ENCODE results near the gene PAFAH1B1.

PAFAH1B1 gene

DNA sequence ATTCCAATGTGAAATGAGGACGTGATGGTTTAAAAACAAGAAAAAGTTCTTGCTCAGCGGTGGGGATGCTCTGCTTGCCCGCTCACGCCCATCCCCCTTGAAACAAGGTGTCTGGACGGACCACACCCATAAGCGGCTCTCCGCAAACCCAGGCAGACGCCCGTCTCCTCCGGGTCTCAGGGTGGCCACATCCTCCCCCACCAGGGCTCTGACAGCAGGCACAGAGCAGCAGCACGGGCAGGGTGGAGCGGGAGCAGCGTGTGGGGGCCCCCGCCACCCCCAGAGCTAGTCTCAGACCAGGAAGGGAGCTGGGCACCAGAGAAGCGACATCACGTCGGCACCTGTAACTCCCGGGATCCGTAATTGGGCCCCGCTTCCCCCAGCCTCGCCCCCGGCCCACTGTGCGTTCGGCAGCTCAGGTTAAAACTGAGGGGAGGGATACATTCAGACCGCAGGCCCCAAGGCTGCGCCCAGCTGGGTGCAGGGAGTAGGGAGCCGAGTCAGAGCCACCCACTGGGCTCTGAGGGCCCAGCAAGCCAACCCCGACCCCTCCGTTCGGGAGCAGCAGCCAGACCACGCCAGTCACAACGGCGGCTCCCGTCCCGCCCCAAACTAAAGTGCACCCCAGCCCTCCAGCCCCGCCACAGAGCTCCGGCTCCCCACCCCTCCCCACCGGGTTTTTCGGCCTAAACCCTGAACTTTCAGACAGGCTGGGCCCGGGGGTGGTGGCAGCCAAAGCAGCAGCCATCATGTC lies 96.1 kb downstream of the PAFAH1B1 start:
- no peak overlapping the region for H3K4me3 ChIP-seq (ENCODE audit: low read depth, low read length)
- POLR2A ChIA-PET: no interaction called here
- H3K36me3 ChIP-seq (ENCODE audit: control insufficient read depth in 2 of 2, insufficient read depth in 1 of 2, low read length in 2 of 2): peaks cover 7 to 56% of the 10 kb centered on the region in 2 experiments; a peak in 2 of 3 replicates
- CTCF ChIA-PET: no interaction called here
- no peaks in the 10 kb centered on the region for H3K9me3 ChIP-seq (ENCODE audit: control insufficient read depth, insufficient read depth, low read depth, low read length)
- no peak overlapping the region for H3K27ac ChIP-seq (ENCODE audit: extremely low read depth, low read depth, low read length)
- TF ChIP-seq ZNF639 (tag by site-specific recombination; IDR thresholded peaks at IDR 0.05) (no peak), KLF1 (tag by site-specific recombination; IDR thresholded peaks at IDR 0.05) (peak; percentile 65), PATZ1 (tag by site-specific recombination; IDR thresholded peaks at IDR 0.05) (0 out of 2 replicates have a peak, but pooled peaks have one; percentile 13), ZNF768 (tag by site-specific recombination; IDR thresholded peaks at IDR 0.05) (no peak), ZNF423 (tag by site-specific recombination; IDR thresholded peaks at IDR 0.05) (no peak), ZFHX2 (tag by site-specific recombination; conservative IDR thresholded peaks at IDR 0.05) (0 out of 2 replicates have a peak, but pooled peaks have one; percentile 2)
- TF ChIP-seq, protein P1, sequence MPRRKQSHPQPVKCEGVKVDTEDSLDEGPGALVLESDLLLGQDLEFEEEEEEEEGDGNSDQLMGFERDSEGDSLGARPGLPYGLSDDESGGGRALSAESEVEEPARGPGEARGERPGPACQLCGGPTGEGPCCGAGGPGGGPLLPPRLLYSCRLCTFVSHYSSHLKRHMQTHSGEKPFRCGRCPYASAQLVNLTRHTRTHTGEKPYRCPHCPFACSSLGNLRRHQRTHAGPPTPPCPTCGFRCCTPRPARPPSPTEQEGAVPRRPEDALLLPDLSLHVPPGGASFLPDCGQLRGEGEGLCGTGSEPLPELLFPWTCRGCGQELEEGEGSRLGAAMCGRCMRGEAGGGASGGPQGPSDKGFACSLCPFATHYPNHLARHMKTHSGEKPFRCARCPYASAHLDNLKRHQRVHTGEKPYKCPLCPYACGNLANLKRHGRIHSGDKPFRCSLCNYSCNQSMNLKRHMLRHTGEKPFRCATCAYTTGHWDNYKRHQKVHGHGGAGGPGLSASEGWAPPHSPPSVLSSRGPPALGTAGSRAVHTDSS (tag by site-specific recombination; IDR thresholded peaks at IDR 0.05): no peak
- no peaks in the 10 kb centered on the region for H3K4me1 ChIP-seq (ENCODE audit: control insufficient read depth, insufficient read depth, low read length)

DNA sequence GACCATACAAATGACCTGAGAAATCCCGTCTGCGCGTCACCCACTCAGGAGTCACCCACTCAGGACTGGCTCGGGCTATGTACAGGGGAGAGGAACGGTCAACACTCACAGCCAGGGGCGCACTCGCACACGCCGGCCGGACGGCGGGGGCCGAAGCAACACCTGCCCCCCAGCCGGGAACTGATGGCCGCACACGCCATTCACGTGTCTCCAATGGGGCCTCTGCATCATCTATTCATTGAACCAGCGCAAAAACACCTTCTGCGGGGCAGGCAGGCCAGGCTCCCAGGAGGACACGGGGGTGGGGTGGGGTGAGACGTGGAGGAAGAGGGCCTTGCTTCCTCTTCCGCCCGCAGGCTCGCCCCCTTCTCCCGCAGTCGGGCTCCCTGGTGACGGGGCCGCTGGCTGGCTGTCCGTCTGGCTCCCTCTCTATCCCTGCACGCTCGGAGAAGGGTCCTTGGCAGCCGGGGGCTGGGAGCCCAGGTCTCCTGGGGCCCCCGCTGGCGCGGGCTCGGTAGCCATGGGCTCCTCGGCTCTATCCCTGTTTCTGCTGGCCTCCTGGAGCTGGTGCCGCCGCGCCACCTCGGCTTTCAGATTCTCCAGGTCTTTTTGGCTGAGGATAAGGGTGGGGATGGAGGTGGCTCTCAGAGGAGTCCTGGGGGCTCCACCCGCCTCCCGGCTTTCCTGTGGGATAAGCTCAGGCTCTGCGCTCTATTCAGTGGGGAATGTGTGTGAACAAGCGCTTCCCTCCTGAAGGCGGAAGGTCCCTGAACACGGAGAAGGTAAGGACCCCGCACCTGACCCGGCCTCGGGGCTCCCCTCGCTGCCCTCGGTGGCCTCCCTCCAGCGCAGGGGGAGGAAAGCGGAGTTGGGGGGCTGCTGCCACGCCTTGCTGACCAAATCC lies 97.0 kb downstream of the PAFAH1B1 start:
- CTCF ChIA-PET: no interaction called here
- no peak overlapping the region for H3K27ac ChIP-seq (ENCODE audit: extremely low read depth, low read depth, low read length)
- H3K36me3 ChIP-seq (ENCODE audit: control insufficient read depth in 2 of 2, insufficient read depth in 1 of 2, low read length in 2 of 2): peaks cover 7 to 59% of the 10 kb centered on the region in 2 experiments; a peak in 2 of 3 replicates
- POLR2A ChIA-PET: no interaction called here
- no peak overlapping the region for H3K4me3 ChIP-seq (ENCODE audit: low read depth, low read length)
- no peaks in the 10 kb centered on the region for H3K4me1 ChIP-seq (ENCODE audit: control insufficient read depth, insufficient read depth, low read length)
- no peaks in the 10 kb centered on the region for H3K9me3 ChIP-seq (ENCODE audit: control insufficient read depth, insufficient read depth, low read depth, low read length)
- 0 out of 2 replicates have a peak, but pooled peaks have one; percentile 16 for TF ChIP-seq ZFHX2 (tag by site-specific recombination; conservative IDR thresholded peaks at IDR 0.05)
- TF ChIP-seq SCRT1 (tag by site-specific recombination; IDR thresholded peaks at IDR 0.05; ENCODE audit: borderline replicate concordance): no peak

DNA sequence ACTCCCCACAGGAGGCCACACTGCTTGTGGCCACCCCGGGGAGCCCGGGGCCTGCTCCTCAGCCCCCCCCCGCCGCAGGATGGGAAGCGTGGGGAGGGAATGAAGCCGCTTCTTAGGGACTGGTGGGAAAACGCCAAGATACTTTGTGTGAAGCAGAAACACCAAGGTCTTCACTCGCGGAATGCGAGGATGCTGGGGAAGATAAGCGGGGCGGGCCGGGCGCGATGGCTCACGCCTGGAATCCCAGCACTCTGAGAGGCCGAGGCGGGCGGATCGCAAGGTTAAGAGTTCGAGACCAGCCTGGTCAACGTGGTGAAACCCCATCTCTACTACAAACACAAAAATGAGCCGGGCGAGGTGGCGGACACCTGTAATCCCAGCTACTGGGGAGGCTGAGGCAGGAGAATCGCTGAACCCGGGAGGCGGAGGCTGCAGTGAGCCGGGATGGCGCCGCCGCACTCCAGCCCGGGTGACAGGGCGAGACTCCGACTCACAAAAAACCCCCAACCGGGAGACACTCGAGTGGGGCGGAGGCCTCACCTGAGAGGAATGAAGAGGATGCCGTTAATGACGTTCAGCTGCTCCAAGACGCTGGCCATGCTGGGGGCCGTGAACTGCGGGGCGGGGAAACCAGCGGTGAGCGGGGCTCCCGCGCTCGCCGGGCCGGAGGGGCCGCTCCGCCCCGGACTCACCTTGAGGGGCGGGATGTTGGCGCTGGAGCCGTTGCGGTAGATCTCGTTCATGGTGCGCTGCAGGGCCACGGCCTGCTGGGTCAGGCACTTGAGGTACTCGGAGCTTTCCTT lies 97.8 kb downstream of the PAFAH1B1 start:
- H3K4me1 ChIP-seq (ENCODE audit: control insufficient read depth, insufficient read depth, low read length): no peaks in the 10 kb centered on the region
- POLR2A ChIA-PET: interaction anchor here (0.5 to 0.6 kb wide), 2 partner anchors 29 to 145 kb away, joined by 3 to 6 read pairs; no protein-coding TSS in a partner anchor

More for the DNA sequence above, 97.8 kb downstream of the PAFAH1B1 start:
- Histone ChIP-seq H3K9me3 (ENCODE audit: control insufficient read depth, insufficient read depth, low read depth, low read length) (no peaks in the 10 kb centered on the region), H3K27ac (ENCODE audit: extremely low read depth, low read depth, low read length) (no peak overlapping the region), H3K4me3 (ENCODE audit: low read depth, low read length) (no peak overlapping the region), H3K36me3 (ENCODE audit: control insufficient read depth in 2 of 2, insufficient read depth in 1 of 2, low read length in 2 of 2) (peaks cover 7 to 67% of the 10 kb centered on the region in 2 experiments; a peak in 2 of 3 replicates)
- TF ChIP-seq ZNF10 (tag by site-specific recombination; IDR thresholded peaks at IDR 0.05): no peak
- TF ChIP-seq GLIS2 (tag by site-specific recombination; IDR thresholded peaks at IDR 0.05): no peak
- TF ChIP-seq ZNF530 (tag by site-specific recombination; IDR thresholded peaks at IDR 0.05; ENCODE audit: low read depth): no peak
- 0 out of 2 replicates have a peak, but pooled peaks have one; percentile 29 for TF ChIP-seq KLF8 (tag by site-specific recombination; IDR thresholded peaks at IDR 0.05)
- TF ChIP-seq, protein P2, sequence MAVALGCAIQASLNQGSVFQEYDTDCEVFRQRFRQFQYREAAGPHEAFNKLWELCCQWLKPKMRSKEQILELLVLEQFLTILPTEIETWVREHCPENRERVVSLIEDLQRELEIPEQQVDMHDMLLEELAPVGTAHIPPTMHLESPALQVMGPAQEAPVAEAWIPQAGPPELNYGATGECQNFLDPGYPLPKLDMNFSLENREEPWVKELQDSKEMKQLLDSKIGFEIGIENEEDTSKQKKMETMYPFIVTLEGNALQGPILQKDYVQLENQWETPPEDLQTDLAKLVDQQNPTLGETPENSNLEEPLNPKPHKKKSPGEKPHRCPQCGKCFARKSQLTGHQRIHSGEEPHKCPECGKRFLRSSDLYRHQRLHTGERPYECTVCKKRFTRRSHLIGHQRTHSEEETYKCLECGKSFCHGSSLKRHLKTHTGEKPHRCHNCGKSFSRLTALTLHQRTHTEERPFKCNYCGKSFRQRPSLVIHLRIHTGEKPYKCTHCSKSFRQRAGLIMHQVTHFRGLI (tag by site-specific recombination; IDR thresholded peaks at IDR 0.05): no peak
- TF ChIP-seq ZNF549 (tag by site-specific recombination; IDR thresholded peaks at IDR 0.05): no peak
- TF ChIP-seq GFI1B (tag by site-specific recombination; IDR thresholded peaks at IDR 0.05): no peak
- CTCF ChIA-PET: interaction anchor here (0.9 kb wide), 1 partner anchor 16 kb away, joined by 3 read pairs; no protein-coding TSS in a partner anchor

Measured in HEK293 (cell line).